HCT116 (cell line): ENCODE data around the gene FAM193A. TPM values are rescaled to one million over a fixed set of nuclear protein-coding genes. Genes with fewer than 3 reads are reported as not detected.

ENCODE experiments used
- ATAC-seq: fragments of 200-7000 bp; cut with Tn5 transposase; 2 replicates; pipeline ENCODE4 v1.9.1; 2020; ENCODE audit warnings: mild to moderate bottlenecking, moderate library complexity
- BruUV-seq: library from RNA; stranded (reverse); fragments of 400-500 nt; replicated peaks from 2 replicates; lab custom pipeline; 2021; lab: Mats Ljungman, UMichigan
- CTCF ChIA-PET: fragments of 300-600 bp; sonication (Branson Sonifier 250); formaldehyde crosslinking; loops from one replicate; lab custom pipeline; 2021; ENCODE audit warnings: antibody characterized with exemption; lab: Charles Lee
- POLR2A ChIA-PET: fragments of 300-600, 350-600 bp; sonication (Branson Sonifier 250); formaldehyde crosslinking; loops from one replicate; lab custom pipeline; 2021; ENCODE audit warnings: antibody characterized with exemption; lab: Charles Lee
- RAD21 ChIA-PET, 2 experiments: fragments of 300-600 bp; sonication (Branson Sonifier 250); formaldehyde crosslinking; loops; one replicate each; lab custom pipeline; 2023; ENCODE audit warnings: low total read pairs in 2 of 2; ENCODE audit not compliant: uncharacterized antibody in 2 of 2, unreplicated experiment in 2 of 2, low non-redundant PET in 1 of 2; lab: Charles Lee
- DNase-seq: peaks from one replicate; pipeline ENCODE4 v3.0.0-alpha.2; 2010; ENCODE audit warnings: low read depth, low spot score
- H2AFZ ChIP-seq: fragments of 200-600 bp; shearing (Covaris generic), sonication (generic); 2 replicates; pipeline ENCODE4 v1.6.1; 2017; ENCODE audit warnings: low read depth, mixed run types, mixed read lengths, antibody characterized with exemption, low read length; ENCODE audit not compliant: poor library complexity, severe bottlenecking
- H3K27ac ChIP-seq: 2 replicates; pipeline ENCODE4 v1.5.1; 2012; ENCODE audit warnings: low read depth, low read length
- H3K27me3 ChIP-seq: fragments of 200-600 bp; sonication (generic); 2 replicates; pipeline ENCODE4 v1.6.1; 2016; ENCODE audit warnings: mixed run types, low read length, mixed read lengths; ENCODE audit not compliant: insufficient read depth
- H3K36me3 ChIP-seq, 2 experiments: fragments of 200-500 bp in 1 of 2; fragments of 200-600 bp in 1 of 2; sonication (Bioruptor generic) in 1 of 2; sonication (generic) in 1 of 2; 2 replicates each; pipeline versions ENCODE4 v1.5.1 to v1.6.1; 2014 to 2016; ENCODE audit warnings: low read length in 2 of 2, inconsistent platforms in 1 of 2, mixed read lengths in 1 of 2, mixed run types in 1 of 2; ENCODE audit not compliant: insufficient read depth in 2 of 2, control insufficient read depth in 1 of 2
- H3K4me1 ChIP-seq, 2 experiments: fragments of 200-600 bp in 1 of 2; sonication (generic) in 1 of 2; 2 replicates each; pipeline versions ENCODE4 v1.5.1 to v1.6.1; 2012 to 2017; ENCODE audit warnings: low read length in 2 of 2, inconsistent platforms in 1 of 2, mild to moderate bottlenecking in 1 of 2, mixed read lengths in 1 of 2, mixed run types in 1 of 2, moderate library complexity in 1 of 2; ENCODE audit not compliant: insufficient read depth in 2 of 2, control insufficient read depth in 1 of 2
- H3K4me2 ChIP-seq: fragments of 200-600 bp; sonication (generic); 2 replicates; pipeline ENCODE4 v1.6.1; 2017; ENCODE audit warnings: mixed run types, low read length, mixed read lengths
- H3K4me3 ChIP-seq, 2 experiments: fragments of 200-600 bp in 1 of 2; sonication (generic) in 1 of 2; replicated peaks in 1 of 2; 2 replicates each; pipeline ENCODE4 v1.5.1; 2011 to 2016; ENCODE audit warnings: low read length in 2 of 2, control low read depth in 1 of 2, low read depth in 1 of 2, mild to moderate bottlenecking in 1 of 2, mixed read lengths in 1 of 2, mixed run types in 1 of 2
- H3K79me2 ChIP-seq: fragments of 200-600 bp; sonication (generic); 2 replicates; pipeline ENCODE4 v1.6.1; 2017; ENCODE audit warnings: mild to moderate bottlenecking, mixed run types, low read length, moderate library complexity, mixed read lengths; ENCODE audit not compliant: insufficient read depth
- H3K9ac ChIP-seq: fragments of 200-600 bp; sonication (generic); 2 replicates; pipeline ENCODE4 v1.6.1; 2016; ENCODE audit warnings: low read length, mixed read lengths
- H3K9me2 ChIP-seq: fragments of 200-600 bp; sonication (generic), shearing (Covaris generic); 2 replicates; pipeline ENCODE4 v1.6.1; 2017; ENCODE audit warnings: mixed run types, mild to moderate bottlenecking, moderate library complexity; ENCODE audit not compliant: insufficient read depth
- H3K9me3 ChIP-seq, 2 experiments: fragments of 200-500 bp in 1 of 2; fragments of 200-600 bp in 1 of 2; sonication (Bioruptor generic) in 1 of 2; sonication (generic) in 1 of 2; 2 replicates each; pipeline ENCODE4 v1.6.1; 2014 to 2017; ENCODE audit warnings: low read length in 2 of 2, mixed read lengths in 2 of 2, inconsistent platforms in 1 of 2, low read depth in 1 of 2, mild to moderate bottlenecking in 1 of 2, mixed run types in 1 of 2, moderate library complexity in 1 of 2; ENCODE audit not compliant: control insufficient read depth in 1 of 2, insufficient read depth in 1 of 2
- H4K20me1 ChIP-seq: fragments of 200-600 bp; sonication (generic), shearing (Covaris generic); 2 replicates; pipeline ENCODE4 v1.6.1; 2017; ENCODE audit warnings: mixed run types, mild to moderate bottlenecking, moderate library complexity; ENCODE audit not compliant: insufficient read depth
- ATF3 ChIP-seq: IDR thresholded peaks from 2 replicates; pipeline ENCODE4 v1.6.1; 2012
- CBX3 ChIP-seq: IDR thresholded peaks from 2 replicates; pipeline ENCODE4 v1.6.1; 2012; ENCODE audit warnings: low read depth
- CEBPB ChIP-seq: IDR thresholded peaks from 2 replicates; pipeline ENCODE4 v1.6.1; 2012; ENCODE audit warnings: low read depth
- CTCF ChIP-seq, 3 experiments: fragments of 200-600 bp in 1 of 3; sonication (generic) in 1 of 3; IDR thresholded peaks in 2 of 3; conservative IDR thresholded peaks in 1 of 3; 2 replicates each; pipeline ENCODE4 v1.5.1; 2012 to 2017; ENCODE audit warnings: low read depth in 2 of 3, low read length in 2 of 3, antibody characterized with exemption in 1 of 3, borderline replicate concordance in 1 of 3, control low read depth in 1 of 3, mild to moderate bottlenecking in 1 of 3, mixed read lengths in 1 of 3, mixed run types in 1 of 3, moderate library complexity in 1 of 3; ENCODE audit not compliant: insufficient read depth in 1 of 3
- EGR1 ChIP-seq: IDR thresholded peaks from 2 replicates; pipeline ENCODE4 v1.6.1; 2012; ENCODE audit warnings: low read depth
- ELF1 ChIP-seq: IDR thresholded peaks from 2 replicates; pipeline ENCODE4 v1.6.1; 2012; ENCODE audit warnings: low read depth, borderline replicate concordance
- EZH2phosphoT487 ChIP-seq: fragments of 200-600 bp; IDR thresholded peaks from 2 replicates; pipeline ENCODE4 v1.6.1; 2018; ENCODE audit warnings: antibody characterized with exemption, borderline replicate concordance
- FOSL1 ChIP-seq: IDR thresholded peaks from 2 replicates; pipeline ENCODE4 v1.6.1; 2012; ENCODE audit warnings: low read depth
- MAX ChIP-seq: IDR thresholded peaks from 2 replicates; pipeline ENCODE4 v1.6.1; 2012
- POLR2AphosphoS5 ChIP-seq: IDR thresholded peaks from 2 replicates; pipeline ENCODE4 v1.6.1; 2011; ENCODE audit warnings: mild to moderate bottlenecking, low read depth, low read length, moderate library complexity
- RAD21 ChIP-seq: IDR thresholded peaks from 2 replicates; pipeline ENCODE4 v1.6.1; 2012; ENCODE audit warnings: low read depth, mild to moderate bottlenecking
- REST ChIP-seq: IDR thresholded peaks from 2 replicates; pipeline ENCODE4 v1.6.1; 2012; ENCODE audit warnings: low read depth
- SIN3A ChIP-seq: IDR thresholded peaks from 2 replicates; pipeline ENCODE4 v1.6.1; 2012; ENCODE audit warnings: low read depth
- SP1 ChIP-seq: IDR thresholded peaks from 2 replicates; pipeline ENCODE4 v1.6.1; 2012; ENCODE audit warnings: low read depth
- SRF ChIP-seq: IDR thresholded peaks from 2 replicates; pipeline ENCODE4 v1.6.1; 2012; ENCODE audit warnings: low read depth
- TCF7L2 ChIP-seq: IDR thresholded peaks from 2 replicates; pipeline ENCODE4 v1.7.0; 2011; ENCODE audit warnings: borderline replicate concordance, inconsistent platforms; ENCODE audit not compliant: insufficient read depth, insufficient read length; ENCODE audit errors: extremely low read depth
- YY1 ChIP-seq: IDR thresholded peaks from 2 replicates; pipeline ENCODE4 v1.6.1; 2011; ENCODE audit warnings: low read length, low read depth, moderate library complexity, mild to moderate bottlenecking; ENCODE audit not compliant: insufficient replicate concordance; ENCODE audit errors: extremely low read depth
- ZBTB33 ChIP-seq: IDR thresholded peaks from 2 replicates; pipeline ENCODE4 v1.6.1; 2011; ENCODE audit warnings: mild to moderate bottlenecking, low read length, moderate library complexity; ENCODE audit not compliant: insufficient replicate concordance; ENCODE audit errors: extremely low read depth
- ZFX ChIP-seq: fragments of 450-650 bp; IDR thresholded peaks from 2 replicates; pipeline ENCODE4 v1.6.1; 2017
- intact Hi-C: fragments of 100-400 bp; cut with micrococcal nuclease; formaldehyde crosslinking; loops from 2 replicates; pipeline ENCODE4 v1.10.0; 2022
- total RNA-seq: library from RNA; stranded (reverse); gene quantifications from one replicate; pipeline ENCODE4 v1.2.1, GENCODE V29; 2021; ENCODE audit not compliant: unreplicated experiment

FAM193A gene
- total RNA-seq, 1 experiment from 2014 or later: 15.7 TPM

- DNase-seq (no peak), ATAC-seq (no peak)
- Histone ChIP-seq H3K79me2 (peaks cover 94% of the 10 kb centered on the region), H2AFZ (no peak overlapping the region), H3K27ac (no peak overlapping the region)
- intact Hi-C loops: no loop called here
- TF ChIP-seq EGR1 (no peak), SIN3A (no peak), SP1 (no peak), ZFX (no peak), RAD21 (no peak), POLR2AphosphoS5 (no peak), ELF1 (no peak), YY1 (no peak), ZBTB33 (no peak), CTCF (IDR thresholded peaks at IDR 0.05 in 2 of 3, conservative IDR thresholded peaks at IDR 0.05 in 1 of 3; ENCODE audit: borderline replicate concordance in 1 of 3, insufficient read depth in 1 of 3, low read depth in 2 of 3, low read length in 2 of 3) (no peak), FOSL1 (no peak), CBX3 (no peak), EZH2phosphoT487 (no peak), REST (no peak), SRF (no peak), ATF3 (no peak), TCF7L2 (no peak), MAX (no peak), CEBPB (no peak)
- TF ChIP-seq, all 23 proteins: peak for 0
- Histone ChIP-seq H3K4me2 (no peak overlapping the region), H3K27me3 (no peaks in the 10 kb centered on the region), H3K4me3 (no peak overlapping the region), H3K9me2 (no peaks in the 10 kb centered on the region), H3K9ac (no peak overlapping the region), H4K20me1 (0 out of 2 replicates have a peak, but pooled peaks cover 16% of the 10 kb centered on the region), H3K4me1 (no peaks in the 10 kb centered on the region; a peak in 1 of 4 replicates), H3K36me3 (no peaks in the 10 kb centered on the region), H3K9me3 (no peaks in the 10 kb centered on the region)
- RAD21 ChIA-PET: no interaction called here
- CTCF ChIA-PET: no interaction called here
- POLR2A ChIA-PET: no interaction called here
- no TSS peak for BruUV-seq
These were observed 50.1 kb downstream of the FAM193A start for GRCh38 chr4:2586502-2586901.
